HCT116 (cell line): ENCODE measurements around the gene CKM. TPM values are rescaled to one million over a fixed set of nuclear protein-coding genes. Genes with fewer than 3 reads are reported as not detected.

ENCODE experiments used
- total RNA-seq: library from RNA; stranded (reverse); gene quantifications from one replicate; pipeline ENCODE4 v1.2.1, GENCODE V29; 2021; ENCODE audit not compliant: unreplicated experiment

CKM gene
- total RNA-seq, 1 experiment from 2014 or later, result not detected

Other genes starting within 250 kb of the CKM start
- 9.2 TPM for gene ZNF296, start 246.4 kb downstream of the CKM start, total RNA-seq
- gene GEMIN7, start 243.6 kb downstream of the CKM start, total RNA-seq, result 35.4 TPM
- gene PPP1R37, start 229.7 kb downstream of the CKM start, total RNA-seq, result 32.7 TPM
- gene NKPD1, start 161.9 kb downstream of the CKM start, total RNA-seq, result 0.64 TPM
- gene TRAPPC6A, start 144.6 kb downstream of the CKM start, total RNA-seq, result 26.9 TPM
- gene BLOC1S3, start 144.1 kb downstream of the CKM start, total RNA-seq, result 12.2 TPM
- gene EXOC3L2, start 77.5 kb downstream of the CKM start, total RNA-seq, result not detected
- 37.7 TPM for gene MARK4, start 71.6 kb downstream of the CKM start, total RNA-seq
- 22.8 TPM for gene KLC3, start 17.9 kb upstream of the CKM start, total RNA-seq
- 58.9 TPM for gene ERCC2, start 47.7 kb upstream of the CKM start, total RNA-seq
- 89.1 TPM for gene PPP1R13L, start 82.2 kb upstream of the CKM start, total RNA-seq
- 30.5 TPM for gene POLR1G, start 83.8 kb upstream of the CKM start, total RNA-seq
- gene ERCC1, start 101.0 kb upstream of the CKM start, total RNA-seq, result 103 TPM
- 12.6 TPM for gene FOSB, start 145.1 kb upstream of the CKM start, total RNA-seq
- gene RTN2, start 174.2 kb upstream of the CKM start, total RNA-seq, result 21.7 TPM
- gene PPM1N, start 175.6 kb upstream of the CKM start, total RNA-seq, result 5.2 TPM
- 152 TPM for gene VASP, start 184.6 kb upstream of the CKM start, total RNA-seq